Chondrocyte (in vitro differentiated cells): ENCODE data around the gene LPCAT1. TPM values are rescaled to one million over a fixed set of nuclear protein-coding genes. Genes with fewer than 3 reads are reported as not detected.
"Not testable (repeated sequence)": the region's sequence is repeated elsewhere in the genome, so short reads cannot be mapped to it uniquely, and the experiment has no call there.

Source experiments
- DNase-seq: peaks from one replicate; pipeline ENCODE4 v3.0.0; 2021; ENCODE audit warnings: mixed read lengths, low spot score
- H3K27ac Mint-ChIP-seq: one replicate; pipeline ENCODE4 v1.8.0; 2021; ENCODE audit warnings: mild to moderate bottlenecking, moderate library complexity, mixed read lengths; ENCODE audit not compliant: unreplicated experiment
- H3K27me3 Mint-ChIP-seq: 2 replicates; pipeline ENCODE4 v1.8.0; 2021; ENCODE audit warnings: low read depth, mixed read lengths
- H3K36me3 Mint-ChIP-seq: 2 replicates; pipeline ENCODE4 v1.8.0; 2021; ENCODE audit warnings: low read depth, mixed read lengths
- H3K4me1 Mint-ChIP-seq: 2 replicates; pipeline ENCODE4 v1.8.0; 2021; ENCODE audit warnings: low read depth, mild to moderate bottlenecking, mixed read lengths
- H3K4me3 Mint-ChIP-seq: one replicate; pipeline ENCODE4 v1.8.0; 2021; ENCODE audit warnings: mild to moderate bottlenecking, moderate library complexity, mixed read lengths; ENCODE audit not compliant: unreplicated experiment
- H3K9me3 Mint-ChIP-seq: 2 replicates; pipeline ENCODE4 v1.8.0; 2021; ENCODE audit warnings: low read depth, mixed read lengths
- CTCF ChIP-seq: fragments of 200-600 bp; sonication (generic); IDR thresholded peaks from 2 replicates; pipeline ENCODE4 v1.5.0; 2021; ENCODE audit warnings: antibody characterized with exemption, mild to moderate bottlenecking, moderate library complexity
- total RNA-seq: library from RNA; stranded (reverse); gene quantifications from 3 replicates; pipeline ENCODE4 v1.2.1, GENCODE V29; 2021

The LPCAT1 gene
- total RNA-seq, 1 donor from 2014 or later, result 49.4 TPM

DNA sequence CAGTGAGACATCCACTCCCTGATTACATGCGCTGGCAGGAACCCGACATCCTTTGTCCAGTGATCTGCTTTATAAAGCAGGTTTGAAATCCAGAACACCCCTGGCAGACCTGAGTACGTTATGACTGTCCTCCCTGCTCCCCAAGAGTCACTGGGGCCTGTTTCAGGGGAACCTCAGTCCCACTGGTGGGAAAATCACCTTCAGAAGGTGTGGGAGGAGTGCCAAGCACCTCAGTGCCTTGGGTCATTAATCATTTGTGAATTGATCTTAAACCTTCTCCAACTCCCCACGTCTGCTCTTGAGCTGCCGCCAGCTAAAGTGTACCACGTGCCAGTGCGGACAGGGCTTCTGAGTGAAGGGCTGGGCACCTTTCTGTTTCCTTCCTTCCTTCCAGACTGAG lies 94.7 kb downstream of the LPCAT1 start:
- Mint-ChIP-seq H3K36me3 (peaks cover 14% of the 10 kb centered on the region), H3K4me3 (no peak overlapping the region), H3K9me3 (peaks cover 52% of the 10 kb centered on the region), H3K4me1 (no peaks in the 10 kb centered on the region), H3K27me3 (peaks cover 10% of the 10 kb centered on the region), H3K27ac (no peak overlapping the region)
- peak; percentile 15 for DNase-seq
- TF ChIP-seq CTCF, result no peak

DNA sequence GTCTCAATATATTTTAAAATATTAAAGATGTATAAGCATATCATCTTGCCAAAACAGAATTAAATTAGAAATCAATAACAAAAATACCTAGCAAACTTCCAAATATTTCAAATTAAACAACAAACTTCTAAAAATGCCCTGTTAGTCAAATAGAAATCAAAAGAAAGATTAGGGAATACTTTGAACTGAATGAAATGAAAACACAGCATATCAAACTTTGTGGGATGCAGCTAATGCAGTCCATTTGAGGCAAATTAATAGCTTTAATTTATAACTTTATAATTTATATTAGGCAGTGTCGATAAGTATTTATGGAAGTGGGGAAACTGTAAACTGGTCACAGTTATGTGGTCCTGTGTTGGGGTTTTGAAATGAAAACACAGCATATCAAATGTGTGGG lies 95.7 kb downstream of the LPCAT1 start:
- Mint-ChIP-seq H3K4me3 (no peak overlapping the region), H3K27ac (no peak overlapping the region), H3K9me3 (peaks cover 46% of the 10 kb centered on the region), H3K4me1 (no peaks in the 10 kb centered on the region), H3K36me3 (peaks cover 10% of the 10 kb centered on the region), H3K27me3 (peaks cover 10% of the 10 kb centered on the region)
- no peak for DNase-seq
- no peak for TF ChIP-seq CTCF

GRCh38 chr5:1424716-1425115 lies 99.0 kb downstream of the LPCAT1 start:
- H3K27ac Mint-ChIP-seq, result no peak overlapping the region
- peaks cover 10% of the 10 kb centered on the region for H3K36me3 Mint-ChIP-seq
- H3K27me3 Mint-ChIP-seq, result peaks cover 10% of the 10 kb centered on the region
- peaks cover 37% of the 10 kb centered on the region for H3K9me3 Mint-ChIP-seq
- DNase-seq, result no peak
- peaks cover 10% of the 10 kb centered on the region for H3K4me1 Mint-ChIP-seq
- no peak overlapping the region for H3K4me3 Mint-ChIP-seq
- TF ChIP-seq CTCF, result no peak

DNA sequence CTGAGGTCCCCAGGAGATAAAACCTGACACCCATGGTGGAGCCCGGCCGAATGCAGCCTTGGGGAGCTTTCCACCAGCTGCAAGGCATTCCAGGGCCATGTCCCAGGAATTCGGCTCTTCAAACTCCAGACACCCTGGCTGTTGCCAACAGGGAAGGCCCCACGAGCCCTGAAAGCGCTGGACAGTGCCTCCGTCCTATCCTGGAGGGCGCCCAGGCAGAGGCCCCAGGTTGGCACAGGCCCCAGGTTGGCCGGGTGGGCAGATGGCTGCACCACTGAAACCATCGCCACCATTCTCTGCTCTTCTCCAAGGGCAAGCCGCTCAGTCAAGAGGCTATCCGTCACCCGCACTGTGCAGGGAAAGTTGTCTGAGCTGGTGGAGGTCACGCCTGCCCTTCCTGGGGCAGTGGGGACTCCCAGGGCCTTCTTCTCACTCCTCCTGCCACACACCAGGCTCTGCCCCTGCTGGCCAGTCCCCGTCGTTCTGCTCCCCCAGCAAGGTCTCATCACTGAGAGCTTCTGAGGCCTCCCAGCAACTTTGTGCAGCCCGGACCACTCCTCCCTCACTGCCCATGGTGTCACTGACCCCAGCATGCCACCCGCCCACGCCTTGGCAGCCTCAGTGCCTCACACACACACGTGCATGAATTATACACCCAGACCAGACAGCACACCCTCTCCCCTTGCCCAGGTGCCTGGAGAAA lies 99.7 kb downstream of the LPCAT1 start:
- Mint-ChIP-seq H3K27me3 (peaks cover 10% of the 10 kb centered on the region), H3K4me1 (peaks cover 10% of the 10 kb centered on the region), H3K9me3 (peaks cover 31% of the 10 kb centered on the region), H3K27ac (no peak overlapping the region), H3K4me3 (no peak overlapping the region), H3K36me3 (peaks cover 10% of the 10 kb centered on the region)
- TF ChIP-seq CTCF, result no peak
- DNase-seq, result peak; percentile 73

DNA sequence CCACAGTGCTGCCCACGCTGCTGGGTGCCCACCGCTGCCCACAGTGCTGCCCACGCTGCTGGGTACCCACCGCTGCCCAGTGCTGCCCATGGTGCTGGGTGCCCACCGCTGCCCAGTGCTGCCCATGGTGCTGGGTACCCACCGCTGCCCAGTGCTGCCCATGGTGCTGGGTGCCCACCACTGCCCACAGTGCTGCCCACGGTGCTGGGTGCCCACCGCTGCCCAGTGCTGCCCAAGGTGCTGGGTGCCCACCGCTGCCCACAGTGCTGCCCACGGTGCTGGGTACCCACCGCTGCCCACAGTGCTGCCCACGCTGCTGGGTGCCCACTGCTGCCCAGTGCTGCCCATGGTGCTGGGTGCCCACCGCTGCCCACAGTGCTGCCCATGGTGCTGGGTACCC lies 101.2 kb downstream of the LPCAT1 start:
- peaks cover 29% of the 10 kb centered on the region for H3K9me3 Mint-ChIP-seq
- H3K36me3 Mint-ChIP-seq, H3K27ac Mint-ChIP-seq, H3K4me3 Mint-ChIP-seq, DNase-seq: not testable (repeated sequence)
- H3K27me3 Mint-ChIP-seq, result peaks cover 12% of the 10 kb centered on the region
- peaks cover 10% of the 10 kb centered on the region for H3K4me1 Mint-ChIP-seq
